NCI-H345 treated with DMSO at 0.1 percent for 48 hours (cell line): ENCODE results near the gene RIMKLB.
"Not testable (repeated sequence)": the region's sequence is repeated elsewhere in the genome, so short reads cannot be mapped to it uniquely, and the experiment has no call there.

ENCODE experiments used
- DNase-seq: peaks from one replicate; lab custom pipeline; 2025; ENCODE audit not compliant: unreplicated experiment; lab: John Stamatoyannopoulos, UW

RIMKLB gene

GRCh38 chr12:8813572-8814357 lies 116.0 kb downstream of the RIMKLB start:
- DNase-seq: no peak

DNA sequence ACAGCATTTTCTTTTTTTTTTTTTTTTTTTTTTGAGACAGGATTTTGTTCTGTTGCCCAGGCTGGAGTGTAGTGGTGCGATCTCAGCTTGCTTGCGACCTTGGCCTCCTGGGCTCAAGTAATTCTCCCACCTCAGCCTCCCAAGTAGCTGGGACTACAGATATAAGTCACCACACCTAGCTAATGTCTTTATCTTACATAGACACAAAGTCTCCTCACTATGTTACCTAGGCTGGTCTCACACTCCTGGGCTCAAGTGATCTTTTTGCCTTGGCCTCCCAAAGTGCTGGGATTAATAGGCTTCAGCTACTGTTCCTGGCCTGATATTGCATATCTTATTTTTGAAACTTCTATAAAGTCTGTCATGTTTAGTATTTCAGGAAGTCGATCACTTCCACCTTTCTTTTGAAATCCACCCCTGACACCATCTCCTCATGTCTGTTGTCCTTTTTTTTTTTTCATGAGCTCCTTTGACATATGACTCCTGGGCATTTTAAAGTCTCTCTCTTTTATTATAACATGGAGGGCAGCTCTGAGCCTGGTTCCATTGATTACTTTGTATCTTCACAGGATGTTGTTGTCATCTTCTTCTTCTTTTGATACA lies 118.8 kb downstream of the RIMKLB start:
- no peak for DNase-seq

- DNase-seq: no peak
Measured at GRCh38 chr12:8817856-8818255, 120.1 kb downstream of the RIMKLB start.

DNA sequence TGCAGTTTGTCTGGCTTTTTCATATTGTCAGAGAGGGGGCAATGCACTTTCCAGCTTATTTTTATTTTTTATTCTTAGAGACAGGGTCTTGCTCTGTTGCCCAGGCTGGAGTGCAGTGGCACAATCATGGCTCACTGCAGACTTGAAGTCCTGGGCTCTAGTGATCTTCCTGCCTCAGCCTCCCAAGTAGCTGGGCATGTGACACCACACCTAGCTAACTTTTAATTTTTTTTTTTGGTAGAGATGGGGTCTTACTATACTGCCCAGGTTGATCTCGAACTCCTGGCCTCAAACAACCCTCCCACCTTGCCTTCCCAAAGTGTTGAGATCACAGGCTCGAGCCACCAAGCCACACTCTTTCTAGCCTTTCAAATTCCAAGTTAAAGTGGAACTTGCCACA lies 120.7 kb downstream of the RIMKLB start:
- DNase-seq: no peak

- no peak for DNase-seq
Measured at GRCh38 chr12:8819666-8819980, 121.8 kb downstream of the RIMKLB start.

GRCh38 chr12:8820676-8821407 lies 123.1 kb downstream of the RIMKLB start:
- not testable (repeated sequence) for DNase-seq

DNA sequence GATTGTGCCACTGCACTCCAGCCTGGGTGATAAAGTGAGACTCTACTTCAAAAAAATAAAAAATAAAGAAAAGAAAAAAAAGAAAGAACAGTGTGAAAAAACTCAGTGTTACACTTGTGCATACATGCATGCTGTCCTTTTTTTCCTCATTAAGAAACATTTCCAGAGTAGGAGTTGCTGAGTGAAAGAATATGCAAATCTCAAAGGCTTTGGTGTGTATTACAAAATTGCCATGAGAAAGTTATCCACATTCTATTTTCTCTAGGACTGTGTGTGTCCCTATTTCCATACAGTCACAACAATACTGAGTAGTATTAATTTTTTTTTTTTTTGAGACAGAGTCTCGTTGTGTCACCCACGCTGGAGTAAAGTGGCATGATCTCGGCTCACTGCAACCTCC lies 123.8 kb downstream of the RIMKLB start:
- DNase-seq: no peak

GRCh38 chr12:8822298-8822697 lies 124.5 kb downstream of the RIMKLB start, which contains the start of gene A2ML1:
Gene A2ML1 (plus strand): TSS chr12:8822621. CDS start chr12:8822652, 31 bp downstream.
- DNase-seq: no peak

DNA sequence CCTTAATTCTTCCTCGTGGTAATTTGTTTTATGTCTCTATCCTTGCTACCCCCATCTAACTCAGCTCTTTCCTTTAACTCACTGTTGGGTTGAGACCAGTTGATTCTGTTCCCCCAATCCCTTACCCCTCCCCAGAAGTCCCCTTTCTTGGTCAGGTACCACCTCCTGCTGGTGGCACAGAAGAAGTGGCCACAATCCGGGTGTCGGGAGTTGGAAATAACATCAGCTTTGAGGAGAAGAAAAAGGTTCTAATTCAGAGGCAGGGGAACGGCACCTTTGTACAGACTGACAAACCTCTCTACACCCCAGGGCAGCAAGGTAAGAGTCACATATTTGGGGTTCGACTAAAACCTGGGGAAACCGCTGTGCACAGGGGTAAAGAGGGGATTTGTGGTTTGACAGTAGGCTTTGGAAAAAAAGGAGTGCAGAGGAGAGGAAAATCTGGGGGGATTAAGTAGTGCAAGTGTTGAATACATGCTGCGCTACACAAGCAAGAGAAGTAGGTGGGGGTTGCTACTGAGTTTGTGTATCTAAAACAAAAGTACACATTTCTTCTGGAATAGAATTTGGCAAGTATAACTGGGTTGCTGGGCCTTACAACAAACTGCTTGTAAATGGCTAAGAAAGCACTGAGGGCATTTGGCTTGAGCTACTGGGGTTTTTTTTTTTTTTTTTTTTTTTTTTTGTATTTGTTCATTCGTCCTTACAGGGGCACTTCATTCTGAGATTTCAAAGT lies 125.9 kb downstream of the RIMKLB start:
- DNase-seq: no peak

- DNase-seq: no peak
Measured at GRCh38 chr12:8827551-8828256, 129.9 kb downstream of the RIMKLB start.

GRCh38 chr12:8828257-8829124 lies 130.7 kb downstream of the RIMKLB start:
- DNase-seq: no peak

- DNase-seq: no peak
Measured at GRCh38 chr12:8829125-8829518, 131.3 kb downstream of the RIMKLB start.

DNA sequence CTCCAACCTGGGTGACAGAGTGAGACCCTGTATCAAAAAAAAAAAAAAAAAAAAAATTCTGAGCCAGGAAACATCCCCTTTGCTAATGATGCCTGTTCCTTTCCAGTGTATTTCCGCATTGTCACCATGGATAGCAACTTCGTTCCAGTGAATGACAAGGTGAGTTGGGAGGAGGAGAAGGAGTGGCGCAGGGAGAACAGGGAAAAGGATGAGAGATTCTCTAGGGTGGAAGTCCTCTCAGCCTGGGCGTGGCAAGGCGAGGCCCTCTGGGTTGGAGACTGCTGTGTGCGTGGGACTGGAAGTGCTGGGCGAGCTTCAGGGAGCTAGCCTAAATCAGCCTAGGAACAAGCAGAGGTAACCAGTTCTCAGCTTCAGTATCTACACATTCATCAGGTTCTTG lies 131.8 kb downstream of the RIMKLB start:
- DNase-seq: no peak

GRCh38 chr12:8831116-8831515 lies 133.3 kb downstream of the RIMKLB start:
- DNase-seq: no peak

GRCh38 chr12:8832500-8832899 lies 134.7 kb downstream of the RIMKLB start:
- no peak for DNase-seq
